ENCODE measurements around the gene JMJD7.
A peak's percentile ranks its signal among the peaks of the same experiment; 100 is the strongest.
"Not testable (repeated sequence)": the region's sequence is repeated elsewhere in the genome, so short reads cannot be mapped to it uniquely, and the experiment has no call there.

JMJD7 gene

DNA sequence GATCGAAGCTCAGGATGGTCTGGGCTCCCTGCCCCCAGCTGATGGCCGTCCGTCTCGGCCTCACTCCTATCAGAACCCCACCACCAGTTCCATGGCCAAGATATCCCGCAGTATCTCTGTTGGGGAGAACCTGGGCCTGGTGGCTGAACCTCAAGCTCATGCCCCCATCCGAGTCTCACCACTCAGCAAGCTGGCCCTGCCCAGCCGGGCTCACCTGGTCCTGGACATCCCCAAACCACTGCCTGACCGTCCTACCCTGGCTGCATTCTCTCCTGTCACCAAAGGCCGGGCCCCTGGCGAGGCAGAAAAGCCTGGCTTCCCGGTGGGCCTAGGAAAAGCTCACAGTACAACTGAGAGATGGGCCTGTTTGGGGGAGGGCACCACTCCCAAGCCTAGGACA, 4.4 kb upstream of the JMJD7 start:
- no peak for DNase-seq

DNA sequence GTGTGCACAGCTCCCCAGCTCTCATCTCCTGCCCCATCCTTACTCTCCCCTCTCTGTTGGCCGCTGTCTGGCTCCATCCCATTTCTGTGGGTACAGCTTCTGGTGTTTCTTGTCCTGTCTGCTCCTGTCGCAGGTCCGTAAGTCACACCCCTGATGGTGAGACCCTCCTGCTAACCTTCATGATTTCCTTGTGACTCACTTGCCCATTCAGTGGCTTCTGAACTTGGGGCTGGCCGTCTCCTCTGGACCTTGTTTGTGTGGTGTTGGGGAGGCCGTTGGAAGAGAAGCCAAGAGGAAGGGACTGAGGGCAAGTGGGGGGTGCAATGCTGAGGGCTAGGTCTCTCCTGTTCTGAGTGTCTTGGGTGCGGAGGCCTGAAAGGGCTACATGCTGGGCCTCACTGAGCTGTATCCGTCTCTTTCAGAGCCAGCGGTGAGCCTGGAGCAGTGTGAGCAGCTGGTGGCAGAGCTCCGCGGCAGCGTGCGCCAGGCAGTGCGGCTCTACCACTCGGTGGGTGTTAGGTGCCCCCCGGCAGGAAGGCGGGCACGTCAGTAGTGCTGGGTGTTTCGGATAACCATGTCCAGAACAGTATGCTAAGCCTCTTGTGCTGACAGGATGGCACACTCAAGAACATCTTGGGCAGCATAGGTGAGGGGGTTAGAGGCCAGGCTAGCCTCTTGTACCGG, 3.7 kb upstream of the JMJD7 start:
- DNase-seq = no peak

DNA sequence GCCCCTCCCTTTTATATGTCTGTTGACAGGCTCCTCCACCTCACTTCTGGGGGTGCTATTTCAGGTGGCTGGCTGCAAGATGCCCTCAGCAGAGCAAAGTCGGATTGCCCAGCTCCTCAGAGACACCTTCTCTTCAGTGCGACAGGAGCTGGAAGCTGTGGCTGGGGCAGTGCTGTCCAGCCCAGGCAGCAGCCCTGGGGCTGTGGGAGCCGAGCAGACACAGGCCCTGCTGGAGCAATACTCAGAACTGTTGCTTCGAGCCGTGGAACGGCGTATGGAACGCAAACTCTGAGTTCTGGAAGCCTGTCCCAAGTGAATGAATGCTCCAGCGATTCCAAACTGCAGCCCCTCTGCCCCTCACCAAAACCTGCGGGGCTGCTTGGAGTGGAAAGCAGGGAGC, 2.7 kb upstream of the JMJD7 start:
- no peak for DNase-seq

DNA sequence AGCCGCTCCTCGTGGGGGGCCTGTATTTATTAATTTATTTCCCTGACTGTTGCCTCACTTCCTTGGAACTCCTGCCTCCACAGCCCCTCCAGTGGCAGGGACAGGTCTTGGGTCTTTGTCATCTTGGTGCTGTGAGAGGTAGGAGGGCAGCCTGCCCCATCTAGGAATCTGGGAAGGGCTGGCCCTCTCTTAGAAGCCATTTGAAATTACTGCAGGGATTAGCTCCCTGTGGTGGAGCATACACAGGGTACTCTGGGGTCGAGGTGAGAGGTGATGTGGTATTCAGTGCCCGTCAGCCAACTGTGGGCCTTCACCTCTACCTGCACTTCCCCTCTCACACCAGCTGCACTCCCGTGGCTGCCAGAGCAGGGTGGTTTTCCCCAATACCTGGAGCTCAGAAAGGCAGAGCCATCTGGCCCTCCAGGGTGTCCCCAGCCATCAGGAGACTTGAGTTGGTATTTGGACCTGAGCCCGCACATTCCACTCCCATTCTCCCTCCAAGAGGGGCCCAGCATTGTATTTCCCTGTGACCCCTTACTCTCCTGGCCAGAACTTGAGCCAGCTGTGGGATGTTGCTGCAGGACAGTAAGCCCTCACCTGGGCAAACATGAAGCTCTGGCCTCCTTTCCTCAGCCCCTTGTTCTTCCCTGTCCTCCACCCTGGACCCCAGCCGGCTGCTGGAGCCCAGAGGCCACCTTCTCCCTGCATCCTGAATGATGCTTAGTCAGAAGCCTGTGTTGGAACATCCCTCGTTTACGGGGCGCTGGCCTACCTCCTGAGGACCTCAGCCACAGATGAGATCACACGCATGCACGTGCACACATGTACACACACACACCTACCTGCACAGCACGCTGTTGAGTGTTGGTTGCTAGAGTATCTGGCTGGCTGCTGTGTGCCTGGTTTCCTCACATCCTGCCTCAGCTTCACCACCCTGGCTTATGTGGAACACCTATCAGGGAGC, 2.0 kb upstream of the JMJD7 start:
- no peak for DNase-seq

DNA sequence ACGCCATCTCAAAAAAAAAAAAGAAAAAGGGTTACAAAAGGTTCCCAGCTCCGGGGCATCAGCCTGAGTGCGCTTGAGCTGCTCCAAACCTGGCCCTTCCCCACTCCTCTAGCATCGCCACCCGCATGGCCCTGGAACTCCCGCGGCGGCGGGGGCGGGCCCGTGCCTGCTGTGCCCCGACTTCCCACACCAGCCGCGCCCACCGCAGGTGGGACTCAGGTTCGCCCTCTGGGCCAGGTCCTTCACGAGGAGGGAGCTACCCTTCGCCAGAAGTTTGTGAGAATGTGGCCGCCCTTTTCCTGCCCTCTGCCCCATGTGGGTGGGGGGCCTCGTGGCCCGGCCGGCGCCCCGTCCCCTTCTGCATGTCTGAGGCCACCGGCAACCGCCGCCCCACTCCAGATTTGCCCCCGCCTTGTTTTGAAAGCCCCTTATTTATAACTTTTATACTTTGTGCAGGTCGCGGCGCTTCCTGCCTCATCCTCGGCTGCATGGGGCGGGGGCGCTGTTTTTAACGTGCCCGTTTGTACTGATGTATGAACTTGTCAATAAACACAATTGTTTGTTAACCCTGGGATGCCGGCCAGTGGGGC, 507 bp upstream of the JMJD7 start:
- no peak for DNase-seq

DNA sequence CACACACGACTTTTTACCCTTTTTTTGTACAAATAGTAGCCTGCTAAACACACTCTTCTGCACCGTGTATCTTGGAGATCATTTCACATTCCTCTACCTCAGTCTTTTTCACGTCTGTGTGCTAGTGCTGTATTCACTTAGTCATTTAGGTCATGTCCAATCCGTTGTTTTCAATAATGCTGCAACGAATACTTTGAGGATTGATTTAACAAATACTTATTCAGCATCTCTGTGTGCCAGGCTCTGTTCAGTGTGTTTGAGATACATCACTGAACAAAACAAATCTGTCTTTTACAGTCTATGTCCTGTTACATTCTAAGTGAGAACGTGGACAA, 882 bp downstream of the JMJD7 start:
- DNase-seq = no peak

DNA sequence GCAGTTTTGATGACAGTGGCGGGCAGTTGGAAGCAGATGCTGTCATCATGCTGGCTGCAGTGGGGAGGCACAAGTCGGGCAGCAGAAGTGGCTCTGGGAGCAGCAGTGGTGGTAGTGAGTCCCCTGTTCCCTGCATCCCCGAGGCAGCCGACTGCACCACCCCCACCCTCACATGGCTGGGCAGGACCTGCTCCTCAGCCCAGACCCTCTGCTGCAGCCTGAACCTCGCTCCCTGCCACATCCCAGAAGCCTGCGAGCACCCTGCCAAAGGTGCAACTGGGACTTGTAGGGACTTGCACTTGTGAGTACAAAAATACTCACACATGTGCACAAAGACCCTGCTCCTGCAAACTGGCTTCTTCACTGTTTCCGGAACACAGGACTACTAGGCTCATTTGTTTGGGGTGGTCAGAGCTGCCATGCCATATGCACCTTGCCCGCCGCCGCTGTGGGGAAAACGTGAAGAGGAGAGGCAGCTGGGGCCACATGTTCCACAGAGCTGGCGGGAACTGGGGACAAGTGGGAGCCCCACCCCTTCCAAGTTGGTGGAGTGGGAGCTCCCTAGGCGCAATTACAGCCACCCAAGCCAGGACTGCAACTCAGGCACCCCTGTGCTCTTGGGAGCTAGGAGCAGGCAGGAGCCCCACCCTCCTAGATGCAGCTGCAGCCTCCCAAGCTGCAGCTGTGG, 2.2 kb downstream of the JMJD7 start:
- DNase-seq = no peak

DNA sequence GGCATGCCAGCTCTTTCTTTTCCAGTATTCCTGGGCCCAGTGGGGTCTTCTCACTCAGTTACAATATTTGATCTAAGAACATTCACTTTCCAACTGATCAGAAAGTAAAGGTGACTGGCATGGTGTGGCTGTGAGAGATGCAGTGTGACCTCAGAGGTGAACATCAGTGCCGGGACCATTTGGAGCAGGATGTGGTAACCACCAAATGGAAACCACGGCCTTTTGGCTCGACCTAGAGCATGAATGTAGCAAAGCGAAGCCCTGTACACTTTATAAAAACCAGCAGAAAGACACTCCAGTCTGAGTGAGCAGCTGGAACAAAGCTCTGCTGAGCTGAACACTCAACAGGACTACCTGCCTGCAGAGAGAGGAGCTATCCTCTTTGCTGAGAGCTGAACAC, 3.4 kb downstream of the JMJD7 start:
- not testable (repeated sequence) for DNase-seq

DNA sequence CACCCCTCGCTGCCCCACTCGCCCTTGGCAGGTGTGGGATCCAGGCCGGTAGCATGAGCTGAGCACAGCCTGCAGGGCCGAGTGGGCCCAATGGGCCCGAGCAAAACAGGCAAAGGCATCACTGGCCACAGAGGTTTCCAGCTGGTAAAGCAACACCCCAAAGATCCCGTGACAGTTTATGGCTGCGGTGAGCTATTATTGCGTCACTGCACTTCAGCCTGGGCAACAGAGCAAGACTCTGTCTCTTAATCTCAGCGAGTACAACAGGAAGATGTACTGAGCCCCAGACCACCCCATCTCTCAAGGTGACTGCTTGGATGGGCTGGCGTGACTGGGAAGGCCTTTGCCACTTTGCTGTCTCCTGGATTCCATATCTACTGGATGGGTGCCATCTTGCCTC, 4.3 kb downstream of the JMJD7 start:
- DNase-seq = no peak

DNA sequence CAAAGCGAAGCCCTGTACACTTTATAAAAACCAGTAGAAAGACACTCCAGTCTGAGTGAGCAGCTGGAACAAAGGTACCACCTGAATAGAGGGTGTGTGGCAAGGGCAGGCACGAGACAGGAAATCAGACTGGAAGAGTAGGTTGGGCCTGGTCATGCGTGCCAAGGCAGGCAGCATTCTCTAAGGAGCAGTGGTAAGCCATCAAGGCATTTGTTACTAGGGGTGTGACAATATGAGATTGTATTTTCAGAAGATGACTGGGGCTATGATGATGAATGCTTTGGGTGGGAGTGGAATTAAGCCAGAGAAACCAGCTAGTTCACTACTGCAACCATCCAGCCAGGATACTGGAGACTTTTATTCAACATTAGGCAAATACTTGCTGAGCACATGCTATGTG, 5.0 kb downstream of the JMJD7 start:
- DNase-seq = no peak

DNA sequence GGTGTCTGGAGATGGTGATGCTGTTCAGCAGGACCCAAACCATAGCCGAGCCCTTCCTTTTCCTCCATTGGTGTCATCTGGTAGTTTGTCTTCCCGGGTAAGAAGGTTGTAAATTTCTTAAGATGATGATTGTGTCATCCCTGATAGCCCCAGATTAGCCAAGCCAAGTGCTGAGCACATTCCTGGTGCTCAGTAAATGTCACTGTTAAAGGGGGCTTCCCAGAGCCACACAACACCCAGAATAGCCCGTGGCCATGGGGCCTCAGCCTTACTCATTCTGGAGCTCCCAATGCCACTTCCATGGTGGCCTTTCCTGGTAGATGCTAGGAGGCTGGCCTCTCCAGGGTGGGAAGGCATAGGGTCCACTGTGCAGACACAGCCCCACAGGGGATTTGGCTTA, 6.2 kb downstream of the JMJD7 start:
- DNase-seq = no peak

DNA sequence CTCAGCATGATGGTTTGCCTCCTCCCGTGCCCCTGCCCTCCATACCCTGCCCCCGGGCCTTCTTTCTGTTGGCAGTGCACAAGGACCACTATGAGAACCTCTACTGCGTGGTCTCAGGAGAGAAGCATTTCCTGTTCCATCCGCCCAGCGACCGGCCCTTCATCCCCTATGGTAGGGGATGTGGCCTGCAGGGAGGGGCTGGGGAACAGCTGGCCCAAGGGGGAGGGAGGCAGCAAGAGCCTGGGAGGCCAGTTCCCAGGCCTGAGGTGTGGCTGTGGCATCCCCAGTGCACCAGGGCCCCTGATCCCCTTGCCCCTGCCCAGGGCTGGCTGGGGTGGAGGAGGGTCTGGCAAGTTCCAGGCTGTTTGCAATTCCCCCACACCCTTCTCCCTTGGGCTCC, 8.2 kb downstream of the JMJD7 start:
- DNase-seq = no peak

DNA sequence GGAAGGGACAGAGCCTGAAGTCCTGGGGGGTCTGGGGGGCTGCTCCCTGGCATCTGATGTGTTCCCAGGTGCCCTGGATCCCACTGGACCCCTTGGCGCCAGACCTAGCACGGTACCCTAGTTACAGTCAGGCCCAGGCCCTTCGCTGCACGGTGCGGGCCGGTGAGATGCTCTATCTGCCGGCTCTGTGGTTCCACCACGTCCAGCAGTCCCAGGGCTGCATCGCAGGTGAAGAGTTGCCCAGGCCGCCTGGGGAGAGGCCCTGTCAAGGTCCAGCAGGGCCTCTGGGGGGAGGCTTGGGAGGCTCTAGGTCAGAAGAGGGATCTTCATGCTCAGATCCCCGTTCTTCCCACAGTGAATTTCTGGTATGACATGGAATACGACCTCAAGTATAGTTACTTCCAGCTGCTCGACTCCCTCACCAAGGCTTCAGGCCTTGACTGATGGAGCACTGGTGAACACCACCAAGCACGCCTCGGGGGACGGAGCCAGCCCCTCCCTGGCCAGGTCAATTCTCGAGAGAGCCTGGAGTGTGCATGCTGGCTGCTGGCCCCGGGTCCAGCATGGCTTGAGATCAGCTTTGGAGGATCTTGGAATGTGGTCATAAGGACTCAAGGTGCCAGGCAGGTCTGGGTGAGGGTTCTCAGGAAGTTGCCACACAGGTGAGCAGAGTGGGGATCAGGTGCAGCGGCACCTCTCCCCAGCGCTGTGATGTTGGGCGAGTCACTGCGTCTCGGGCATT, 9.0 kb downstream of the JMJD7 start:
- no peak for DNase-seq

DNA sequence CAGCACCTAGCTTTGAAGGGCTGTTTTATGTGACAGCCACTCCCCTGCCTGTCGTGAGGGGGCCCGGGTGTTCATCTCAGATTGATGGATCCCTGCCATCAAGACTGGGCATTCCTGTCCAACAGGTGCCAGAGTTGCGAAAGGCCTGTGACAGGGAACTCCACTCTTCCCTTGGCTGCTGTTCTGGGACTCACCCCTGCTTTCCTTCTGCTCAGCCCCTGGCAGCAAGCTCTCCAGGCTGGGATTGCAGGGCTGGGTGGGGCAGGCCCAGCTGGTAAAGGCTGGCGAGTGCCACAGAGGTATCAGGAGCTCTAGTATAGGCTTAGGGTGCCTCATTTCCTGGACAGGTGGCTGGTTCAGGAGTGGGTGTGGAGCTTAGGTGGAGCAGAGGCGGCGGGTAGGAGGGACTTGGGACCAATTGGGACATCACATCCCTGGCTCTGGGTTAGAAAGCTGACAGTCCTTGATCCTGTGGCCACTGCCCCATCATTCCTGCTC, 10.6 kb downstream of the JMJD7 start, which contains the start of gene PLA2G4B:
PLA2G4B (plus strand) TSS at position 448 of the 498 bp plus-strand sequence. CDS start 67 bp downstream, outside the sequence.
- DNase-seq = peak in 1 of 2 experiments; percentile 14

DNA sequence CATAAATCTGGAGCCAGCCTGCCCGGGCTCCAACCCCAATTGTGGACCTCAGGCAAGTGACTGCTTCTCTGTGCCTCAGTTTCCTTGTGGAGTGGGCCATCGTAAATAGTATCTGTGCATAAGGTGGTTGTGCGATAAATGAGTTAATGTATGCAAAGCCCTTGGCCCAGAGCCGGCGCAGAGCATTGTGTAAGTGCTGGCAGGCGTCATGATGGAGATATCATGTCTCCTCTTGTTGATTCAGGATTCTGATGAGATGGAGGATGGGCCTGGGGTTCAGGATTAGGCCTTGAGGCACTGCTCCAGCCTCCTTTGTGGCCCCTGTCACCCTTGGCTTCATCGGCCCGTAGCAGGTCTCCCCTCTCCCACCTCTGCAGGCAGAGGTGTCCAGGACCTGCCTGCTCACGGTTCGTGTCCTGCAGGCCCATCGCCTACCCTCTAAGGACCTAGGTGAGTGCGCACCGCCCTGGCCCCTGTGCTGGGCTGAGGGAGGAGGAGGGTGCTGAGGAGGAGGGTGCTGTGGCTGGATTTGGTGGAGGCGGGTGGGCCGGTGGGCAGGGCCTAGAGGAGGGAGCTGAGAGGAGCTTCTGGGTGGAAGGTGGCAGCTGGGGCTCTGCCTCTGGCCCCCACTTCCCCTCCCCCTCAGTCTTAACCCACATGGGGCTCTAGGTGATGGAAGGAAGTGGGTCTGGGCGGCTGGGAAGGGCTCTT, 12.0 kb downstream of the JMJD7 start:
- no peak for DNase-seq

DNA sequence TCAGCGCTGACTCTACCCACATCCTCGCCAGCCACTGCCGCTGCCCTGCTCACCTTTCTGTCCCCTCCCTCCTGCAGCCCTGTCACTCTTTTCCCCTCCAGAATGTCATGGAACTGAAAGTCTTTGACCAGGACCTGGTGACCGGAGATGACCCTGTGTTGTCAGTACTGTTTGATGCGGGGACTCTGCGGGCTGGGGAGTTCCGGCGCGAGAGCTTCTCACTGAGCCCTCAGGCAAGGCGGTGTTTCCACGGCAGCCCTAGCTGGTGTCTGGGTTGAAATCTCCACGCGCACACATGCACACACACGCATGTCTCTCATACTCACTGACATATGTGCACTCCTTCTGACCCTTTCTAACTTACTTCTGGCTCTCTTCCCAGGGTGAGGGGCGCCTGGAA, 12.8 kb downstream of the JMJD7 start:
- DNase-seq = no peak

DNA sequence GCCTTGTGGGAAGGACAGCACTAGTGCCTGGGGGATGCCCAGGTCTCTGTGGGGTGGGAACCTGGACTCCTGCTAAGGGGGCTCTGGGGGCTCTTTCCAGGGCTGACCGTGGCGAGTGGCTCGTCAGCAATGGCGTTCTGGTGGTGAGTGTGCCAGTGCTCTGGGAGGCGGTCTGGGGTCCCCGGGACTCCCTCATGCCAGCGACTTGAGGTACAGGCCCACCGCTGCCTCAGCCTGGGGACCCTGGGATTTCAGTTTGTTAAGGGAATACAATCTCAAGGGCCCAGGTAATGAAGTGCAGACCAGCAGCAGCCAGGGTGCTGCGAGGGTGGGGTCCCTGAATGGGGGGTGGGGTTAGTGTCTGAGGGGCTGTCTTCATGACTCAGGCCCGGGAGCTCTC, 13.2 kb downstream of the JMJD7 start:
- DNase-seq = no peak

DNA sequence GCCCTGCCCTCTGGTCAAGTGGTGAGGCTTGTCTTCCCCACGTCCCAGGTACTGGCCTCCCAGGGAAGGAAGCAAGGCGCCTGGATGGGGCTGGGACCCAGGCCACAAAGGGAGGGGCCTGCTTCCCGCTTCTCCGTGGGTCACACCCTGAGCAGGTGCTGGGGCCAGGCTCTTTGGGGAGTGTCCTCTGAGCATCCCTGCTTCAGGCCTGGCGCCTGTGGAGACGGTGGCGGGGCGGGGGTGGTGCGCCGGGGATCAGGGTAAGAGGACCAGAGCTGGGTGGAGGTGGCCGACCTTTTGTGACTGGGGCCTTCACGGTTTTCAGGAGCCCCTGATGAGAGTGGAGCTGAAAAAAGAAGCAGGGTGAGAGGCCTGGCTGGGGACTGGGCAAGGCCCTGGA, 14.3 kb downstream of the JMJD7 start:
- DNase-seq = no peak

DNA sequence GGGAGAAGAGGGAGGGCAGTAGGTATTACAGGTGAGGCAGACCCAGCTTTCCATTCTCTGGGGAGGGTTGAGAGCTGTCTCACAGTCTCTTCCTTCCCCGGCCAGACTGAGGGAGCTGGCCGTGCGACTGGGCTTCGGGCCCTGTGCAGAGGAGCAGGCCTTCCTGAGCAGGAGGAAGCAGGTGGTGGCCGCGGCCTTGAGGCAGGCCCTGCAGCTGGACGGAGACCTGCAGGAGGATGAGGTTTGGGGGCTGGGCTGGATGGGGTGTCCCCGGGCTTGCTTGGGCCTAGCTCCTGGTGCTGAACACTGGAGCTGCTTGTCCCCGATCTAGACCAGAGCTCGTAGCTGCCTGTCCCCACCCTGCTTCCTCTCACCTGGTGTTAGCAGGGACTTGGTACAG, 15.7 kb downstream of the JMJD7 start:
- no peak for DNase-seq

DNA sequence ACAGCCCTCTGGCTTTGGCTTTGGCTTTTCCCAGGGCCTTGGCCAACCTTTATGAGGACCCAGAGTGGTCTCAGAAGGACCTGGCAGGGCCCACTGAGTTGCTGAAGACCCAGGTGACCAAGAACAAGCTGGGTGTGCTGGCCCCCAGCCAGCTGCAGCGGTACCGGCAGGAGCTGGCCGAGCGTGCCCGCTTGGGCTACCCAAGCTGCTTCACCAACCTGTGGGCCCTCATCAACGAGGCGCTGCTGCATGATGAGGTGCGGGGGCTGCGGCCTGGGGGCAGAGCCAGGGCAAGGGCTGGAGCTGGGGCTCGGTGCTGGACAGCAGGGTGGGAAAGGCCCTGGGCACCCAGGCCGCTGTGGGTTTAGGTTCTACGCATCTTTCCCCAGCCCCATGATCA, 16.9 kb downstream of the JMJD7 start:
- DNase-seq = no peak

DNA sequence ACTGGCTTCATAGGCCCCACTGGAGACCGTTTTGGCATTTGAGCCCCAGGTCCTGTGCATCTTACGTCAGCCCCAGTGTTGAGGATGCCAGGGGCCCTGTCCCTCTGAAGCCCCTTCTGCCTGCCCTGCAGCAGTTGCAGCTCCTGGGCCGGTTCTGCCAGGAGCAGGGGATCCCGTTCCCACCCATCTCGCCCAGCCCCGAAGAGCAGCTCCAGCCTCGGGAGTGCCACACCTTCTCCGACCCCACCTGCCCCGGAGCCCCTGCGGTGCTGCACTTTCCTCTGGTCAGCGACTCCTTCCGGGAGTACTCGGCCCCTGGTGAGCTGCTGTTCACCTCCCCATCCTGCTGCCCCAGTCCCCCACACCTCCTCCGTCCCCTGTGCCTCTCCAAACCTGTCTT, 19.3 kb downstream of the JMJD7 start:
- DNase-seq = no peak

DNA sequence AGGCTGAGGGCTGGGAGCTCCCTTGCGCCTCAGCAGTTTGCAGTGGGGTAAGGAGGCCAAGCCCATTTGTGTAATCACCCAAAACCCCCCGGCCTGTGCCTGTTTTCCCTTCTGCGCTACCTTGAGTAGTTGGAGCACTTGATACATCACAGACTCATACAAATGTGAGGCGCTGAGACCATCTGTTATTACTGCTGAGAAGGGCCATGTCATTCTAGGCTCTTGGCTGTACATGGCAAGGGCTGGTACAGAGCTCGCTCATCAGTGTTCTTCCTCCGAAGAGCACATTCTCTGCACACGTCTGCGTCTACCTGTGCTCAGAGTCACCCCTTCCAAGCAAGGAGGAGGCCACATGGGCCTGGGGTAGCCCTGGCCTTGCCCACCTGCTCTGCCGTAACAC, 20.1 kb downstream of the JMJD7 start:
- DNase-seq = no peak
